Liver (tissue), 9 donors: ENCODE measurements around the gene EML1. TPM values are rescaled to one million over a fixed set of nuclear protein-coding genes. Genes with fewer than 3 reads are reported as not detected.

Source experiments
- DNase-seq: peaks from one replicate; pipeline ENCODE4 v3.0.0-alpha.2; 2017; ENCODE audit warnings: low spot score
- H3K27ac ChIP-seq, 2 donors: one replicate each; pipeline ENCODE4 v1.7.0; 2013; ENCODE audit warnings: inconsistent platforms in 2 of 2, low read length in 2 of 2, control low read depth in 1 of 2, low read depth in 1 of 2, mild to moderate bottlenecking in 1 of 2
- H3K27me3 ChIP-seq, 4 donors: one replicate each; pipeline versions ENCODE4 v1.6.1 to v1.7.0; 2013; ENCODE audit warnings: low read length in 3 of 4, inconsistent platforms in 1 of 4, mild to moderate bottlenecking in 1 of 4, moderate library complexity in 1 of 4; ENCODE audit not compliant: control insufficient read depth in 4 of 4, insufficient read depth in 4 of 4
- H3K36me3 ChIP-seq, 4 donors: one replicate each; pipeline versions ENCODE4 v1.6.1 to v1.7.0; 2013; ENCODE audit warnings: low read length in 3 of 4, mild to moderate bottlenecking in 3 of 4, low read depth in 1 of 4, moderate library complexity in 1 of 4; ENCODE audit not compliant: control insufficient read depth in 4 of 4, insufficient read depth in 3 of 4
- H3K4me1 ChIP-seq, 4 donors: one replicate each; pipeline versions ENCODE4 v1.6.1 to v1.7.0; 2013; ENCODE audit warnings: low read length in 3 of 4, mild to moderate bottlenecking in 3 of 4, moderate library complexity in 1 of 4; ENCODE audit not compliant: control insufficient read depth in 4 of 4, insufficient read depth in 4 of 4
- H3K4me3 ChIP-seq, 3 donors: one replicate each; pipeline versions ENCODE4 v1.6.1 to v1.7.0; 2013; ENCODE audit warnings: low read length in 3 of 3, control low read depth in 1 of 3, low read depth in 1 of 3, mild to moderate bottlenecking in 1 of 3
- H3K9ac ChIP-seq, 2 donors: one replicate each; pipeline ENCODE4 v1.7.0; 2013; ENCODE audit warnings: low read length in 2 of 2, mild to moderate bottlenecking in 2 of 2, moderate library complexity in 2 of 2, control low read depth in 1 of 2, low read depth in 1 of 2
- H3K9me3 ChIP-seq, 4 donors: one replicate each; pipeline versions ENCODE4 v1.6.1 to v1.7.0; 2013; ENCODE audit warnings: low read length in 3 of 4; ENCODE audit not compliant: control insufficient read depth in 4 of 4
- FOXA2 ChIP-seq: IDR thresholded peaks from 2 replicates; pipeline ENCODE4 v1.6.1; 2016; ENCODE audit warnings: antibody characterized with exemption
- HNF4A ChIP-seq, 2 donors: conservative IDR thresholded peaks; 2 replicates each; pipeline ENCODE4 v1.6.1; 2016; ENCODE audit warnings: antibody characterized with exemption in 2 of 2, mild to moderate bottlenecking in 2 of 2
- HNF4G ChIP-seq: IDR thresholded peaks from 2 replicates; pipeline ENCODE4 v1.6.1; 2016; ENCODE audit warnings: antibody characterized with exemption
- JUND ChIP-seq, 2 donors: IDR thresholded peaks; 2 replicates each; pipeline ENCODE4 v1.6.1; 2016; ENCODE audit warnings: antibody characterized with exemption in 2 of 2
- NR2F2 ChIP-seq: IDR thresholded peaks from 2 replicates; pipeline ENCODE4 v1.6.1; 2016; ENCODE audit warnings: antibody characterized with exemption
- RAD21 ChIP-seq, 2 donors: IDR thresholded peaks; 2 replicates each; pipeline ENCODE4 v1.6.1; 2016; ENCODE audit warnings: antibody characterized with exemption in 2 of 2, mild to moderate bottlenecking in 2 of 2
- REST ChIP-seq: IDR thresholded peaks from 2 replicates; pipeline ENCODE4 v1.6.1; 2016; ENCODE audit warnings: antibody characterized with exemption, mild to moderate bottlenecking
- RXRA ChIP-seq, 2 donors: IDR thresholded peaks; 2 replicates each; pipeline ENCODE4 v1.6.1; 2017 to 2018; ENCODE audit warnings: antibody characterized with exemption in 2 of 2, mild to moderate bottlenecking in 1 of 2
- SP1 ChIP-seq: IDR thresholded peaks from 2 replicates; pipeline ENCODE4 v1.6.1; 2018; ENCODE audit warnings: antibody characterized with exemption, mild to moderate bottlenecking
- WGBS: extraction: QIAGEN DNeasy Blood & Tissue Kit; methylation state at CpG from one replicate; pipeline ENCODE4 v1.1.7; 2013; 5-methylcytosine and 5-hydroxymethylcytosine counted together
- polyA plus RNA-seq, 2 donors: library from polyadenylated mRNA; stranded (reverse) in 1 of 2; unstranded in 1 of 2; fragments of 200-250 nt in 1 of 2; fragments of >200 nt in 1 of 2; fragmentation: Nextera tagmentation in 1 of 2; extraction: Ambion mirVana in 1 of 2; gene quantifications; one replicate each; pipeline versions ENCODE4 v1.2.1 to v1.2.3, GENCODE V29; 2013 to 2015
- total RNA-seq, 2 donors: library from RNA; depleted of rRNA; stranded (reverse); fragments of >200 nt; gene quantifications; one replicate each; pipeline ENCODE4 v1.2.3, GENCODE V29; 2014
- TF ChIP-seq, protein P1 (sequence below): IDR thresholded peaks from 2 replicates; pipeline ENCODE4 v1.6.1; 2016; ENCODE audit warnings: antibody characterized with exemption
- TF ChIP-seq, protein P2 (sequence below): IDR thresholded peaks from 2 replicates; pipeline ENCODE4 v1.6.1; 2016; ENCODE audit warnings: antibody characterized with exemption
- donor health status: healthy.
- donor health status: healthy.
- donor health status: healthy.
- donor health status: healthy.
- donor health status: healthy.

The EML1 gene
- total and polyA plus RNA-seq, 4 donors, result 2.7 to 14.6 (median 4.6) TPM

DNA sequence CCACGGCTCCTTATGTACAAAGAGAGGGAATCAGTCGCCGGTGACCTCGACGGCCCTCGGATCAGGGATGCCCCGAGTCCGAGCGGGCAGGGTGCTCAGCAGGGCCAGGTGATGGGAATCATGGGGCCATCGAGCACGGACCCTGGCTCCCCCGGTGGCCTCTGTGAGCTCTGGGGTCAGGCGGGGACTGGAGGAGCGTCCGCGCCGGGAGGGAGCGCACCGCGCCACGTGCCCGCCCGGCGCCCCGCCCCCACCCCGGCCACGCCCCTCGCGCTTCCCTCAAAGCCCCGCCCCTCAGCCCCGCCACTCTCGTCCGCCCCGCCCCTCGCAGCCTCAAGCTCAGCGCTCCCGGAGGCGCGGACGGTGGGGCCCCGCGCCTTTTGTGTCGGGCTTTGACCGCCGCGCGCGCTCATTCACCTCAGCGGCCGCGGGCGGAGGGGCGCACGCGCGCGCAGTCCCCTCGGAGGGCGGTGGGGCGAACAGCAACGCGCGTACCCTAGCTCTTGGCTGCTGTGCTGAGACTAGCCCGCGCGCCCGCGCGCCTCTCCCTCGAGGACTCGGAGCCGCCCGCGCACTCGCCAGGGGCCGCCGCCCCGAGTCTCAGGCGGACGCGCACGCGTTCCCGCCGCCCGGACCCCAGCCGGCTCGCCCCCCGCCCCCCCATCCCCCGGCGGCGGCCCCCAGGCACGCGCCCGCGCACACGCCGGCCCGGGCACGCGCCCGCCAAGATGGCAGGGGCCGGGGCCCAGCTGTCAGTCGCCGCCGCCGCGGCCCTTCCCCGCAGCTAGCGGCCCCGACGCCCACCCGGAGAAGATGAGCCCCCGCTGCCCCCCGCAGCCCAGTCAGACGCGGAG is 178.1 kb downstream of the EML1 start:
- peak; percentile 33 for TF ChIP-seq REST
- TF ChIP-seq RXRA (IDR thresholded peaks at IDR 0.05), result peak in 1 of 2 donors; percentile 34
- TF ChIP-seq HNF4A (conservative IDR thresholded peaks at IDR 0.05), result peak in 1 of 2 donors; percentile 43
- no peak for TF ChIP-seq FOXA2
- peak overlapping the region; percentile 64 to 76 for H3K27ac ChIP-seq
- peaks cover 0 to 8% (median 4%) of the 10 kb centered on the region in 4 donors for H3K4me1 ChIP-seq
- H3K36me3 ChIP-seq, result no peaks in the 10 kb centered on the region
- DNase-seq, result peak; percentile 90
- H3K27me3 ChIP-seq, result no peaks in the 10 kb centered on the region
- H3K9ac ChIP-seq, result no peak overlapping the region
- peaks cover 0 to 7% (median under 1%) of the 10 kb centered on the region in 4 donors for H3K9me3 ChIP-seq
- WGBS, result 5% methylated on average over 117 of the region's 117 CpGs
- peak overlapping the region; percentile 46 to 98 (median 76) for H3K4me3 ChIP-seq

DNA sequence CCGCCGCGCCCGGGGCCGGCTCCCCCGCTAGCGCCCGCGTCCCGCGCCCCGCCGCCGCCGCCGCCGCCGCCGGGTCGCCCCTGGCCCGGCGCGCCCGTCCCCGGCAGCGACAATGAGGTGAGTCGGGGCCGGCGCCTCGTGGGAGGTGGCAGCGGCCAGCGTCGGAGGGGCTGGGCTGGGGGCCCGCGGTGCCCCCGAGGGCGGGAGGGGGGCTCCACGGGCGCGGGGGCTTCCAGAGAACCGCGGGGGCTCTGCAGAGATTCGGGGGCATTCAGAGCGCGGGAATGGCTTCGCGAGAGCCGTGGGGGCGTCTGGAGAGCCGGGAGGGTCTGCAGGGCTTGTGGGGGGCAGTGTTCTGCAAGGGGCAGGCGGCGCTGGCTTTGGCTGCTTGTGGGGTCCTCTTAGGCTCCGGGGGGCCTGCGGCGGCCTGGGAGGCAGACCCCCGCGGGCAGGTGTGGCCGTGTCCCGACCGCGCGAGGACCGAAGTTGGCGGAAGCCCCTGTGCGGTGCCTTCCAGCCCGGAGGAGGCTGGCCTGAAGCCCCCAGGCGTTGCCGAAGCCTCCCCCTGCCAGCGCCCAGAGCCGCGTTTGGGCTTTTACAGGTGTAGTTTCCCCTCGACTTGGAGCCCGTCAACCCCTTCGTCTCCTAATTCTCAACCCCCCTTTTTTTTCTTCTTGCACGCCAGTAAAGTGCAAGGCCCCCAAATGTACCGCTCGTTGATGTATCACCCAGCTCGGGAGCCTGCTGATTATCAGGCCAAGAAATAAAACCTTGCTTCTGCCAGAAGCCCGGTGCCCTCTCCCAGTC is 178.9 kb downstream of the EML1 start:
- H3K9me3 ChIP-seq, result peaks cover 0 to 7% (median under 1%) of the 10 kb centered on the region in 4 donors
- TF ChIP-seq JUND (IDR thresholded peaks at IDR 0.05) (no peak), SP1 (no peak), RAD21 (IDR thresholded peaks at IDR 0.05) (no peak), HNF4A (conservative IDR thresholded peaks at IDR 0.05) (no peak), REST (no peak), HNF4G (no peak), FOXA2 (no peak), NR2F2 (no peak)
- TF ChIP-seq, protein P1, sequence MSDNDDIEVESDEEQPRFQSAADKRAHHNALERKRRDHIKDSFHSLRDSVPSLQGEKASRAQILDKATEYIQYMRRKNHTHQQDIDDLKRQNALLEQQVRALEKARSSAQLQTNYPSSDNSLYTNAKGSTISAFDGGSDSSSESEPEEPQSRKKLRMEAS, result no peak
- TF ChIP-seq, protein P2, sequence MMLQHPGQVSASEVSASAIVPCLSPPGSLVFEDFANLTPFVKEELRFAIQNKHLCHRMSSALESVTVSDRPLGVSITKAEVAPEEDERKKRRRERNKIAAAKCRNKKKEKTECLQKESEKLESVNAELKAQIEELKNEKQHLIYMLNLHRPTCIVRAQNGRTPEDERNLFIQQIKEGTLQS, result no peak
- 2% methylated on average over 79 of the region's 79 CpGs for WGBS
- peak overlapping the region; percentile 5 to 47 for H3K27ac ChIP-seq
- no peak for DNase-seq
- no peaks in the 10 kb centered on the region for H3K27me3 ChIP-seq
- no peaks in the 10 kb centered on the region for H3K36me3 ChIP-seq
- peak overlapping the region; percentile 32 to 89 for H3K9ac ChIP-seq
- H3K4me3 ChIP-seq, result peak overlapping the region; percentile 64 to 98 (median 74)
- H3K4me1 ChIP-seq, result peaks cover 0 to 4% (median 2%) of the 10 kb centered on the region in 4 donors
